ENCODE results near the gene PPIF.

PPIF gene
- 34.2 to 140 (median 100) reads per million in 17 experiments for total RNA-seq

- peak; percentile 94 to 98 (median 98) for DNase-seq
Measured at GRCh38 chr10:79347226-79347893, at the start of gene PPIF. Gene PPIF (plus strand): TSS chr10:79347469. CDS start chr10:79347549, 80 bp downstream.

GRCh38 chr10:79298403-79299244 is 48.6 kb upstream of the PPIF start:
- DNase-seq, result peak; percentile 83 to 94 (median 89)

GRCh38 chr10:79299397-79300241 is 47.6 kb upstream of the PPIF start:
- peak; percentile 51 to 80 (median 63) for DNase-seq

GRCh38 chr10:79300711-79301110 is 46.6 kb upstream of the PPIF start:
- DNase-seq, result no peak

- no peak for DNase-seq
Measured at GRCh38 chr10:79301754-79302530, 45.3 kb upstream of the PPIF start.

GRCh38 chr10:79303631-79304478 is 43.4 kb upstream of the PPIF start:
- DNase-seq, result no peak

GRCh38 chr10:79304479-79305087 is 42.7 kb upstream of the PPIF start:
- DNase-seq, result no peak

- DNase-seq, result no peak
Measured at GRCh38 chr10:79305515-79305914, 41.8 kb upstream of the PPIF start.

GRCh38 chr10:79305988-79306387 is 41.3 kb upstream of the PPIF start:
- no peak for DNase-seq

- no peak for DNase-seq
Measured at GRCh38 chr10:79306644-79307220, 40.5 kb upstream of the PPIF start.

- DNase-seq, result no peak
Measured at GRCh38 chr10:79308016-79308415, 39.3 kb upstream of the PPIF start.

- DNase-seq, result no peak
Measured at GRCh38 chr10:79308969-79309665, 38.2 kb upstream of the PPIF start.

- DNase-seq, result no peak
Measured at GRCh38 chr10:79310200-79310865, 36.9 kb upstream of the PPIF start.

GRCh38 chr10:79310911-79311573 is 36.2 kb upstream of the PPIF start:
- DNase-seq, result no peak

GRCh38 chr10:79311581-79312407 is 35.5 kb upstream of the PPIF start:
- peak in 2 of 4 experiments; percentile 36 to 38 for DNase-seq

GRCh38 chr10:79312601-79313187 is 34.6 kb upstream of the PPIF start:
- DNase-seq, result no peak

- DNase-seq, result no peak
Measured at GRCh38 chr10:79313320-79313719, 33.9 kb upstream of the PPIF start.
